SK-N-SH treated with all-trans-retinoic acid at 6 μM for 48 hours (cell line): Measurements from ENCODE around the gene VIM.

Experiments
- ATAC-seq: fragments of 200-7000 bp; cut with Tn5 transposase; 3 replicates; pipeline ENCODE4 v1.9.1; 2020; ENCODE audit warnings: mild to moderate bottlenecking, moderate library complexity
- ARNTL ChIP-seq: fragments of 450-650 bp; formaldehyde crosslinking; IDR thresholded peaks from 2 replicates; pipeline ENCODE4 v1.5.0; 2020; ENCODE audit warnings: low read depth, mild to moderate bottlenecking, moderate library complexity, borderline replicate concordance
- BACH2 ChIP-seq: fragments of 250-450 bp; sonication (Bioruptor Pico); IDR thresholded peaks from 2 replicates; pipeline ENCODE4 v1.9.0; 2021; ENCODE audit warnings: mild to moderate bottlenecking, borderline replicate concordance
- CSDC2 ChIP-seq: fragments of 250-450 bp; sonication (Bioruptor Pico); IDR thresholded peaks from 2 replicates; pipeline ENCODE4 v1.5.0; 2020; ENCODE audit warnings: mild to moderate bottlenecking, moderate library complexity
- ESRRG ChIP-seq: fragments of 250-450 bp; sonication (Bioruptor Pico); IDR thresholded peaks from 2 replicates; pipeline ENCODE4 v1.6.1; 2021; ENCODE audit warnings: mild to moderate bottlenecking
- GLIS3 ChIP-seq: fragments of 250-450 bp; sonication (Bioruptor Pico); IDR thresholded peaks from 2 replicates; pipeline ENCODE4 v1.5.0; 2020; ENCODE audit warnings: mild to moderate bottlenecking, moderate library complexity
- ISL1 ChIP-seq: fragments of 250-450 bp; sonication (Bioruptor Pico); IDR thresholded peaks from 2 replicates; pipeline ENCODE4 v2.1.2; 2022; ENCODE audit warnings: mild to moderate bottlenecking, moderate library complexity
- OSR1 ChIP-seq: fragments of 250-450 bp; sonication (Bioruptor Pico); IDR thresholded peaks from 2 replicates; pipeline ENCODE4 v1.8.0; 2022; ENCODE audit warnings: moderate library complexity, mild to moderate bottlenecking, inconsistent platforms
- SNAI2 ChIP-seq: fragments of 250-450 bp; sonication (Bioruptor Pico); IDR thresholded peaks from 2 replicates; pipeline ENCODE4 v1.5.0; 2020; ENCODE audit warnings: mild to moderate bottlenecking, moderate library complexity
- TCF4 ChIP-seq: fragments of 250-450 bp; sonication (Bioruptor Pico); IDR thresholded peaks from 2 replicates; pipeline ENCODE4 v1.8.0; 2021; ENCODE audit warnings: mild to moderate bottlenecking, moderate library complexity, borderline replicate concordance
- TOX ChIP-seq: fragments of 250-450 bp; sonication (Bioruptor Pico); IDR thresholded peaks from 2 replicates; pipeline ENCODE4 v1.8.0; 2021; ENCODE audit warnings: mild to moderate bottlenecking, moderate library complexity, borderline replicate concordance
- ZC3H10 ChIP-seq: fragments of 250-450 bp; sonication (Bioruptor Pico); IDR thresholded peaks from 2 replicates; pipeline ENCODE4 v1.5.1; 2021; ENCODE audit warnings: mild to moderate bottlenecking, moderate library complexity
- ZFP3 ChIP-seq: fragments of 250-450 bp; sonication (Bioruptor Pico); IDR thresholded peaks from 2 replicates; pipeline ENCODE4 v1.5.0; 2020; ENCODE audit warnings: mild to moderate bottlenecking, moderate library complexity
- ZNF565 ChIP-seq: fragments of 450-650 bp; formaldehyde crosslinking; conservative IDR thresholded peaks from 2 replicates; pipeline ENCODE4 v1.5.0; 2020; ENCODE audit warnings: low read depth, mild to moderate bottlenecking, moderate library complexity
- ZNF70 ChIP-seq: fragments of 450-650 bp; formaldehyde crosslinking; IDR thresholded peaks from 2 replicates; pipeline ENCODE4 v1.5.0; 2020; ENCODE audit warnings: mild to moderate bottlenecking, moderate library complexity
- ZNF8 ChIP-seq: fragments of 450-650 bp; formaldehyde crosslinking; IDR thresholded peaks from 2 replicates; pipeline ENCODE4 v1.5.0; 2020; ENCODE audit warnings: mild to moderate bottlenecking, moderate library complexity
- TF ChIP-seq, protein P1 (sequence below): fragments of 250-450 bp; sonication (Bioruptor Pico); IDR thresholded peaks from 2 replicates; pipeline ENCODE4 v1.5.0; 2020; ENCODE audit warnings: mild to moderate bottlenecking, moderate library complexity
- TF ChIP-seq, protein P2 (sequence below): fragments of 250-450 bp; sonication (Bioruptor Pico); IDR thresholded peaks from 2 replicates; pipeline ENCODE4 v1.5.1; 2021; ENCODE audit warnings: mild to moderate bottlenecking, moderate library complexity
- TF ChIP-seq, protein P3 (sequence below): fragments of 250-450 bp; sonication (Bioruptor Pico); IDR thresholded peaks from 2 replicates; pipeline ENCODE4 v1.8.0; 2020; ENCODE audit warnings: mild to moderate bottlenecking, moderate library complexity, borderline replicate concordance
- TF ChIP-seq, protein P4 (sequence below): fragments of 250-450 bp; sonication (Bioruptor Pico); IDR thresholded peaks from 2 replicates; pipeline ENCODE4 v1.8.0; 2021; ENCODE audit warnings: low read depth, mild to moderate bottlenecking, moderate library complexity, borderline replicate concordance
- TF ChIP-seq, protein P5 (sequence below): fragments of 250-450 bp; sonication (Bioruptor Pico); IDR thresholded peaks from 2 replicates; pipeline ENCODE4 v1.5.1; 2020; ENCODE audit warnings: low read depth, mild to moderate bottlenecking, moderate library complexity

Gene VIM

DNA sequence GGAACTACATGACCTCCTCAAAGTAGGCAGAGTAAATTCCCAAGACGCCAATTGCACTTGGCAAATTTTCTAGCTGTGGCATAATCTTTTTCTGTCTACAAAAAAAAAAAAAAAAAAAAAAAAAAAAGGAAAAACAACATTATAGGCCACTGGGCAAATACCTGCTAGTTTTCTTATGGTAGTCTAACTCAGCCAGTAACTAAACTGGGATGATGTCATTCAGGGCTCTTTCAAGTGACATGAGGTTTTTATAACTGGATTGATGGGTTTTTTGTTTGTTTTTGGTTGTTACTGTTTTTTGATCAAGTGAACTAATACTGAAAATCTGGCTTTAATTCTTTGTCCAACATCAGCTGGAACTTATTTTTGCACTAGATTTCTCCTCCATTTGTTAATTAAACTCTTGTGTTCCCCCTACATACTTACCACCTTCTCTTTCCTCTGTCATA lies 7.4 kb upstream of the VIM start (continued):
- TF ChIP-seq ZNF70 (CRISPR knock-in tag) (no peak), SNAI2 (no peak), ARNTL (CRISPR knock-in tag) (no peak), GLIS3 (CRISPR knock-in tag) (no peak), TOX (CRISPR knock-in tag) (no peak)

DNA sequence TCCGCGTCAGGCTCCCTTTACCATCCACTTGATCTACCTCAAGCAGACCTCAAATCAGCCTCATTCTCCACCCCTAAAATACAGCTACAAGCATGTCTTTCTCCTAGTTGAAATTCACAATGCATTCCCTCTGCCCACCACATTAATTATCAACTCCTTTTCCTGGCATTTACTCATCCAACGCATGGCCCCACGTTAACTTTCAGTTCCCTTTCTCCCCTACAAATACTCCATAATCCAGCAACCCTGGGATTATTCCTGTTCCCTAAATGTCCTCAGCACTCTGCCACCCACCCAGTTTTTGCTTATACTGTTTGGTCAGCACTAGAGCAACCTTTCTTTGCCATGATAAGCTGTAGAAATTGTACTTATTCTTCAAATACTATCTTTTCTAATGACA lies 5.7 kb upstream of the VIM start:
- ATAC-seq = no peak
- no peak for TF ChIP-seq CSDC2
- TF ChIP-seq GLIS3 (CRISPR knock-in tag) = no peak
- no peak for TF ChIP-seq ZNF565
- no peak for TF ChIP-seq ZNF8 (CRISPR knock-in tag)
- TF ChIP-seq TCF4 (CRISPR knock-in tag) = no peak
- TF ChIP-seq ISL1 (CRISPR knock-in tag) = no peak
- no peak for TF ChIP-seq ZNF70 (CRISPR knock-in tag)
- TF ChIP-seq, protein P1, sequence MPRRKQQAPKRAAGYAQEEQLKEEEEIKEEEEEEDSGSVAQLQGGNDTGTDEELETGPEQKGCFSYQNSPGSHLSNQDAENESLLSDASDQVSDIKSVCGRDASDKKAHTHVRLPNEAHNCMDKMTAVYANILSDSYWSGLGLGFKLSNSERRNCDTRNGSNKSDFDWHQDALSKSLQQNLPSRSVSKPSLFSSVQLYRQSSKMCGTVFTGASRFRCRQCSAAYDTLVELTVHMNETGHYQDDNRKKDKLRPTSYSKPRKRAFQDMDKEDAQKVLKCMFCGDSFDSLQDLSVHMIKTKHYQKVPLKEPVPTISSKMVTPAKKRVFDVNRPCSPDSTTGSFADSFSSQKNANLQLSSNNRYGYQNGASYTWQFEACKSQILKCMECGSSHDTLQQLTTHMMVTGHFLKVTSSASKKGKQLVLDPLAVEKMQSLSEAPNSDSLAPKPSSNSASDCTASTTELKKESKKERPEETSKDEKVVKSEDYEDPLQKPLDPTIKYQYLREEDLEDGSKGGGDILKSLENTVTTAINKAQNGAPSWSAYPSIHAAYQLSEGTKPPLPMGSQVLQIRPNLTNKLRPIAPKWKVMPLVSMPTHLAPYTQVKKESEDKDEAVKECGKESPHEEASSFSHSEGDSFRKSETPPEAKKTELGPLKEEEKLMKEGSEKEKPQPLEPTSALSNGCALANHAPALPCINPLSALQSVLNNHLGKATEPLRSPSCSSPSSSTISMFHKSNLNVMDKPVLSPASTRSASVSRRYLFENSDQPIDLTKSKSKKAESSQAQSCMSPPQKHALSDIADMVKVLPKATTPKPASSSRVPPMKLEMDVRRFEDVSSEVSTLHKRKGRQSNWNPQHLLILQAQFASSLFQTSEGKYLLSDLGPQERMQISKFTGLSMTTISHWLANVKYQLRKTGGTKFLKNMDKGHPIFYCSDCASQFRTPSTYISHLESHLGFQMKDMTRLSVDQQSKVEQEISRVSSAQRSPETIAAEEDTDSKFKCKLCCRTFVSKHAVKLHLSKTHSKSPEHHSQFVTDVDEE (CRISPR knock-in tag) = no peak
- TF ChIP-seq ZC3H10 (CRISPR knock-in tag) = no peak
- TF ChIP-seq OSR1 (CRISPR knock-in tag) = no peak
- TF ChIP-seq, protein P2, sequence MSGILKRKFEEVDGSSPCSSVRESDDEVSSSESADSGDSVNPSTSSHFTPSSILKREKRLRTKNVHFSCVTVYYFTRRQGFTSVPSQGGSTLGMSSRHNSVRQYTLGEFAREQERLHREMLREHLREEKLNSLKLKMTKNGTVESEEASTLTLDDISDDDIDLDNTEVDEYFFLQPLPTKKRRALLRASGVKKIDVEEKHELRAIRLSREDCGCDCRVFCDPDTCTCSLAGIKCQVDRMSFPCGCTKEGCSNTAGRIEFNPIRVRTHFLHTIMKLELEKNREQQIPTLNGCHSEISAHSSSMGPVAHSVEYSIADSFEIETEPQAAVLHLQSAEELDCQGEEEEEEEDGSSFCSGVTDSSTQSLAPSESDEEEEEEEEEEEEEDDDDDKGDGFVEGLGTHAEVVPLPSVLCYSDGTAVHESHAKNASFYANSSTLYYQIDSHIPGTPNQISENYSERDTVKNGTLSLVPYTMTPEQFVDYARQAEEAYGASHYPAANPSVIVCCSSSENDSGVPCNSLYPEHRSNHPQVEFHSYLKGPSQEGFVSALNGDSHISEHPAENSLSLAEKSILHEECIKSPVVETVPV (CRISPR knock-in tag) = no peak
- no peak for TF ChIP-seq TOX (CRISPR knock-in tag)

DNA sequence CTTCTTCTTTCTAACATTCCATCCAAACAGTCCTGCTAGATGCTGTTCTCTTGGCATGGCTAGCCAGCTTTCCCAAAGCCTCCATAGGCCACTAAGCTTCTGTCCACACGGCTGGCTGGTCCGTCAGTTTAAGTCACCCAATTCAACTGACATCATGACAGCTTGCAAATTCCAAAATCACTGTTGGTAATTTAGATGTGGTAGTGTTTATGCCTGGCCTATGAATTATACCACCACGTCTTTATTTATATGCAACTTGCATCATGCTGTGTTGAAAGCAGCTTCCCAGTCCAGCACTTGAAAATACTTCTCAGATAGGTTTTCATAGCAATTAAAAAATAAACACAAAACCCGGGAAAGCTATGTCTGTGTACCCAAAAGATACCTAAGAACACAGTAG lies 2.2 kb upstream of the VIM start:
- TF ChIP-seq, protein P3, sequence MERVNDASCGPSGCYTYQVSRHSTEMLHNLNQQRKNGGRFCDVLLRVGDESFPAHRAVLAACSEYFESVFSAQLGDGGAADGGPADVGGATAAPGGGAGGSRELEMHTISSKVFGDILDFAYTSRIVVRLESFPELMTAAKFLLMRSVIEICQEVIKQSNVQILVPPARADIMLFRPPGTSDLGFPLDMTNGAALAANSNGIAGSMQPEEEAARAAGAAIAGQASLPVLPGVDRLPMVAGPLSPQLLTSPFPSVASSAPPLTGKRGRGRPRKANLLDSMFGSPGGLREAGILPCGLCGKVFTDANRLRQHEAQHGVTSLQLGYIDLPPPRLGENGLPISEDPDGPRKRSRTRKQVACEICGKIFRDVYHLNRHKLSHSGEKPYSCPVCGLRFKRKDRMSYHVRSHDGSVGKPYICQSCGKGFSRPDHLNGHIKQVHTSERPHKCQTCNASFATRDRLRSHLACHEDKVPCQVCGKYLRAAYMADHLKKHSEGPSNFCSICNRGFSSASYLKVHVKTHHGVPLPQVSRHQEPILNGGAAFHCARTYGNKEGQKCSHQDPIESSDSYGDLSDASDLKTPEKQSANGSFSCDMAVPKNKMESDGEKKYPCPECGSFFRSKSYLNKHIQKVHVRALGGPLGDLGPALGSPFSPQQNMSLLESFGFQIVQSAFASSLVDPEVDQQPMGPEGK = no peak
- TF ChIP-seq CSDC2 (no peak), ESRRG (no peak), TCF4 (CRISPR knock-in tag) (no peak), ZNF565 (no peak), ZC3H10 (CRISPR knock-in tag) (no peak), SNAI2 (no peak)
- TF ChIP-seq, protein P4, sequence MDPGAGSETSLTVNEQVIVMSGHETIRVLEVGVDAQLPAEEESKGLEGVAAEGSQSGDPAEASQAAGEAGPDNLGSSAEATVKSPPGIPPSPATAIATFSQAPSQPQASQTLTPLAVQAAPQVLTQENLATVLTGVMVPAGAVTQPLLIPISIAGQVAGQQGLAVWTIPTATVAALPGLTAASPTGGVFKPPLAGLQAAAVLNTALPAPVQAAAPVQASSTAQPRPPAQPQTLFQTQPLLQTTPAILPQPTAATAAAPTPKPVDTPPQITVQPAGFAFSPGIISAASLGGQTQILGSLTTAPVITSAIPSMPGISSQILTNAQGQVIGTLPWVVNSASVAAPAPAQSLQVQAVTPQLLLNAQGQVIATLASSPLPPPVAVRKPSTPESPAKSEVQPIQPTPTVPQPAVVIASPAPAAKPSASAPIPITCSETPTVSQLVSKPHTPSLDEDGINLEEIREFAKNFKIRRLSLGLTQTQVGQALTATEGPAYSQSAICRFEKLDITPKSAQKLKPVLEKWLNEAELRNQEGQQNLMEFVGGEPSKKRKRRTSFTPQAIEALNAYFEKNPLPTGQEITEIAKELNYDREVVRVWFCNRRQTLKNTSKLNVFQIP = no peak
- ATAC-seq = no peak

DNA sequence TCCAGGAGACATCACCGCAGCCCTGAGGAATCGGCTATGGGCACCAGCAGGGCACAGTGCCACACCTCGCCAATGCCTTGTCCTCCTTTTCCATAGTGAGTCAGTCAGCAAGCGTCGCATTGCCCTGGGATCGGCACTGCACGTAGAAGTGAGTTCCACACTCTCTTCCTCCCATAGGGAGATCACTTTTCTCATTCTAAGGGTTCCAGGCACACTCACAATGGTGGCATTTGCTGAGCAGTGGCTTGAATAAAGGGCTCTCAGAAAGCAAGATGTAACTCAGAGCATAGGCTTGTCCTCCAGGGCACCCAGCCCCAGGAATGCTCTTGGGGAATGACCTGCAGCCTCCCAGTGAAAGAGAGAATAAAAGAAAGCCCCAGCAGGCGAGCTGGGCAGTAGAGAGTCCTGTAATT lies 1.1 kb upstream of the VIM start:
- no peak for ATAC-seq
- TF ChIP-seq CSDC2 (no peak), ARNTL (CRISPR knock-in tag) (no peak), SNAI2 (no peak), ZC3H10 (CRISPR knock-in tag) (no peak), ZFP3 (CRISPR knock-in tag) (no peak), BACH2 (CRISPR knock-in tag) (no peak), ISL1 (CRISPR knock-in tag) (no peak), GLIS3 (CRISPR knock-in tag) (no peak), ZNF70 (CRISPR knock-in tag) (no peak)
- TF ChIP-seq, protein P5, sequence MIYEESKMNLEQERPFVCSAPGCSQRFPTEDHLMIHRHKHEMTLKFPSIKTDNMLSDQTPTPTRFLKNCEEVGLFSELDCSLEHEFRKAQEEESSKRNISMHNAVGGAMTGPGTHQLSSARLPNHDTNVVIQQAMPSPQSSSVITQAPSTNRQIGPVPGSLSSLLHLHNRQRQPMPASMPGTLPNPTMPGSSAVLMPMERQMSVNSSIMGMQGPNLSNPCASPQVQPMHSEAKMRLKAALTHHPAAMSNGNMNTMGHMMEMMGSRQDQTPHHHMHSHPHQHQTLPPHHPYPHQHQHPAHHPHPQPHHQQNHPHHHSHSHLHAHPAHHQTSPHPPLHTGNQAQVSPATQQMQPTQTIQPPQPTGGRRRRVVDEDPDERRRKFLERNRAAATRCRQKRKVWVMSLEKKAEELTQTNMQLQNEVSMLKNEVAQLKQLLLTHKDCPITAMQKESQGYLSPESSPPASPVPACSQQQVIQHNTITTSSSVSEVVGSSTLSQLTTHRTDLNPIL (CRISPR knock-in tag) = no peak
- TF ChIP-seq, protein P2 (CRISPR knock-in tag) = no peak
- TF ChIP-seq, protein P1 (CRISPR knock-in tag) = no peak
- TF ChIP-seq, protein P3 = no peak
